ENCODE data around the gene NOS3.

Gene NOS3

DNA sequence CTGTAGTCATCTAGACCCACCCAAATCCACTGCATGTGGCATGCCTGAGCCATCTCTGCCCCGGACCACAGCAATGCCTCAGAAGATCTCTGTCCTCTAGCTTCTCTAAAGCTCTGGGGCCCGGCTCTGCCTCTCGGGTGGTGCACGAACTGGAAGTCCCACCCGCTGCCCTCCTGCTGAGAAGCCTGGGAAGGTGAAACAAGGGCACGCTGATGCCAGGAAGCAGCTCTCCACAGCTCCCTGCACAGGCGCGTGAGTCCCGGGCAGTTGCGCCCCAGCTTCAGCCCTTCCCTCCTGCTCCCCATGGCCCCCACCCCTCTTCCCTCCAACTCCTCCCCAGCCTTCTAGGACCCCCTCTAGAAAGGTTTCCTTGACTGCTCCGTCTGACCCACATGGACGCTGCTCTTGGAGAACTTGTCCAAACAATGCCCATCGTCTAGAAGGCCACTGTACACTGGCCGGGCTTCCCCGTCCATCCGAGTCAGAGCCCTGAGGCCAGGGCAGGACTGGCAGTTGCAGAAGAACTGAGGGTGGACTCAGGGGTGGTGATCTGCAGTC, 25.5 kb upstream of the NOS3 start:
- no peak for DNase-seq

DNA sequence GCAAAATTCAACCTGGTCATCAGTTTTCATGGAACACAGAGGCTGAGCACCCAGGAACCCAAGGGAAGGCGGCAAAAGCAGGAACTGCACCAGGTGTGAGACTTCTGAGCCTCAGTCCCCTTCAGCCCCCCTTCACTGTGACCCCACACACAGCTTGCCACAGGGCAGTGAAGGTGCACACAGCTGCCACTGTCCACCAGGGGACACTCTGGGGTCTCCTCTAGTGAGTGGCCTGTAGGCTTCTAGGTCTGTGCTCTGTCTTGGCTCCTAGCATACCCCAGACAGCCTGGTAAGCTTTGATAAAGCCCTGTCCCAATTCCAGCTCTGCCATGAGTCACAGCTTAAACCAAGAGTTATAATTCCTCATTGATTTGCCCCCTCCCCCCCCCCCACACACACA, 24.8 kb upstream of the NOS3 start:
- no peak for DNase-seq

GRCh38 chr7:150967349-150967748, 23.5 kb upstream of the NOS3 start:
- no peak for DNase-seq

GRCh38 chr7:150968056-150968733, 22.6 kb upstream of the NOS3 start:
- DNase-seq, result no peak

DNA sequence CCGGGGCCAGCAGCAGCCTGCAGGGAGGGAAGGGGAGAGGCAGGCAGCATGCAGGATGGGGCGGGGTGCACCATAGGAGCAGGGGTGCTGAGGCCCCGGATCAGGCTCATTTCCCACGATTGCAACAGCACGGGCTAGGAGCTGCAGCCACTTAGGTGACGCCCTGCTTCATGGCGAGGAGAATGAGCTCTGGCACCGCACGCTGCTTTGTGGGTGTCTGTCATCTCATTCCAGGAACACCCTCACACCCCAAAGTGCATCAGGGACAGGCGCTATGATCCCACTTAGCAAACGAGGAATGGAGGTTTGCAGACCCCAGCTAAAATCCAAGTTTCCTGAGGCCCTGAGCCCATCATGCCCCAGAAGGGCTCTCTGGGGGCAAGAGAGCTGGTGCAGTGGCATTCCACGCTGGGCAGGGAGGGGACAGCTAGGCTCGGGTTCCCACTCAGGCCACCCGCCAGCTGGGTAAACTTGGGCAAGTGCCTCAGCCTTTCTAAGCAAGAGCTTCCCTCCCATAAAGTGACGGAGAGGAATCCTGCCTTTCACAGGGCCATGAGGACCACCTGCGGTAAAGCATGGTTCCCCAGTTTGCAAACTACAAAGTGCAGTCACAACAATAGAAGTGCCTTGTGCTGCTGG, 22.0 kb upstream of the NOS3 start:
- no peak for DNase-seq

GRCh38 chr7:150969475-150969874, 21.3 kb upstream of the NOS3 start:
- no peak for DNase-seq

- no peak for DNase-seq
Observed at GRCh38 chr7:150970424-150970823, 20.4 kb upstream of the NOS3 start.

GRCh38 chr7:150971242-150972022, 19.4 kb upstream of the NOS3 start:
- DNase-seq, result no peak

GRCh38 chr7:150972023-150972468, 18.8 kb upstream of the NOS3 start:
- DNase-seq, result no peak

DNA sequence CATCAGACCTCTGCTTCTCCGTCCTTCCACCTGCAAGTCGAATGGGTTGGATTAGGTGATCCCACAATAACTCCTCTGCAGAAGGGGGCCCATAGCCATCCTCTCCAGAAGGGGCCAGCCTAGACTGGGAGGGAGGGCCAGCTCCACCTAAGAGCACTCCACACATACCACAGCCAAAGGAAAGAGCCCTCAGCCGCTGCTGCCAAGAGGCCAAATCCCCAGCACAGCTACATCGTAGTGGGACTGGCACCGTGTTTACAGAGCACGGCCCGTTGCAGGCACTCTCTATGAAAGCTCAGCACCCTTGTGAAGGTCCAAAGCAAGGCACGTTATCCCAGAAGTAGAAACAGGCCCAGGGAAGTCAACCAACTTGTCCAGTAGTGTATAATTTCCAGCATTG, 18.1 kb upstream of the NOS3 start:
- DNase-seq, result no peak

GRCh38 chr7:150973571-150974451, 17.0 kb upstream of the NOS3 start:
- no peak for DNase-seq

DNA sequence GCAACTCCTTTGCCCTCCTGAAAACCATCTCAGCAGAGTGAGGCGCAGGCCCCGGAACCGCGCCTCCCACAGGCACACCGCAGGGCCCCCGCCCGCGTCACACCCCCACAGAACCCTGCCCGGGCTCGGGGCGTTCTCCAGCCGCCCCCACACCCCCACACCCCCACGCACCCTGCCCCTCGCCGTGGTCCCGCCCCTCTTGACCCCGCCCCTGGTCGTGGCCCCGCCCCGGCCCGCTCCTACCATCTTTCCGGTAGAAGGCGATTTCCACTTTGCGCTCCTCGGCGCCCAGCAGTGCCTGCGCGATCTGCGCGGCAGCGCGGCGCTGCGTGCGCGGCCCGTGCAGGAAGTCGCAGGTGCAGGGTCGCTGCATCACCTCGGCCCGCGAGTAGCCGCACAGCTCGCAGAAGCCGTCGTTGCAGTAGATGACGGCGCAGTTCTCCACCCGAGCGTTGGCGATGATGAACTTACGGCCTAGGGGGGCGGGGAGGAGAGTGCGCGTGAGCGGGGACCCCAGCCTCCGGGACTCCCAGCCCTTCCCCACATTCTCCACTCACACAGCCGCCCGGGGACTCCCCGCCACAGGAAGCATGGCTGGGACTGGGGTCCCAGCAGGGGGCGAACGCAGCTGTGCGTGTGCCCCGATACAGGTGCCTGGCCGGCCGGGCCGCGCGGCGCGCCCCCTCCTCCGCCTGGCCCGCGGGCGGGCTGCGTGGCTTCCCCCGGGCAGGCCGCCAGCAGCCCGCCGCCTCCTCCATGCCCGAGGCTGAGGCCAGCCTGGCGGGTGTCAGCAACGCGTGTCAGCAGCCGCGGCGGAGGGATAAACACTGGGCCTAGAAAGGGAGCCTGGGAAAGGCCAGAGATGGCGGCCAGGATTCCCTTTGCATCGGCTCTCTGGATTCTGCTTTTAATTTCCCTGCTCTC, 16.1 kb upstream of the NOS3 start:
- peak; percentile 78 for DNase-seq

DNA sequence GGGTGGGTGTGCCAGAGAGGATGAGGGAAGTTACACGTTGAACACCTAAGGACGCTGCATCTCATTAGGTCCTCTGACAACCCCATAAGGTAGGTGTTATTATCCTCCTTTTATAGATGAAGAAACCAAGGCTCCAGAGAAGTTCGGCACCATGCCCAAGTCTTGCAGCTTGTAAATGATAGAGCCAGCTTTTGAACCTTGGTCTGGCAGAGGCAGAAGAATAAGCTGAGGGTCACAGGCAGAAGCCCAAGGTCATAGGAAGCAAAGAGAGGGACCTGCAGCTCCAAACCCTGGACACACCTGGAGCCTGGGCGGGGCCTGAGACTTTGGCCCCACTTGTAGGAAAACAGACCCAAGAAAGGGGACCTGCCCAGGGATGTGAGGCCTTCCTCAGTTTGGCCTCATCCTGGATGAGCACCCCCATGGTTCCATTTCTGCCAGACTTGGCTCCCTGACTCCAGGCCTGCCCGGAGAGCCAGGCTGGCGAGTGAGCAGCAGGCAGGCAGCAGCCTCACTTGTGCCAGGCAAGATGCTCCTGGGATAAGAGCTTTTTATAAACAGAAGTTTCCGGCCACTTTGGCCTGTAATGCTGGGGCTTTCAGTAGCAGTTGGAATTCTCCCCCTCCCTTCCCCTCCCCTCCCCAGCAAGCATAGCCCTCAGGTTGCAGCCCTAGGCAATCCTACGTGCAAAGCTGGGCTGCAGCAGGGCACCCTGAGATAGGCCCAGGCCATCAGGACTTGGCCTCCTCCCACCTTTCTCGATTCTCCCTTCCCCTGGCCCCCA, 15.1 kb upstream of the NOS3 start:
- no peak for DNase-seq

GRCh38 chr7:150976529-150977381, 14.1 kb upstream of the NOS3 start:
- DNase-seq, result no peak

DNA sequence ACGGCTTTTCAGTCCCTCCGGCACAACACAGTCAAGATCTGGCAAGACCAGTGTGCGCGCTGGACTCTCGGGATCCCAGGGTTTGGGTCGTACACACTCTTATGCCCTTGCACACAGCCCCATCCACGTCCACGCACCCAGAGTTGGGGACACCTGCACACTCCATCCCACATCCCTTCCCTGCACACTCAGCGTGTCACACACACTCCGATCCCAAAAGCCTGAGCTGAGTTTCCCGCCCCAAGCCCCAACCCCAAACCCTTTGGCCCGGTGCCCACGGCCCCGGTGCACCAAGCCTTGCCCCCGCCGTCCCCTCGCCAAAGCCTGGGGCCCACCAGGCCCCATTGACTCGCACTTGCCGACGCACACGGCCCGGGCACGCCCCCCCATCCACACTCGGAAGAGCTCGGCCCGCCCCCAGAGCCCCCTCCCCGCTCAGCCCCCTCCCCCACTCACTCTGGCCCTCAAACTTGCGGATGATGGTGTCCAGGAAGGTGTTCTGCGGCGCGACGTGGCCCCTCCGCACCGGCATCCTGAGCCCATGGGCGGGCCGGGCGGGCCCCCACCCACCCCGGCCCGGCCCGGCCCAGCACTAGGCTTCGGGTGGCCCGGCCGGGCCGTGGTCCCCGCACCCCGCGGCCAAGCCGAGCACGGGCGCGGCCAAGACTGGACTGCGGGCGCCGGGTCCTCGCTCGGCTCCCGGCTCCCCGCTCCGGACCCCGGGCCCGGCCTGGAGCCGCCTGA, 13.3 kb upstream of the NOS3 start:
- DNase-seq, result no peak

DNA sequence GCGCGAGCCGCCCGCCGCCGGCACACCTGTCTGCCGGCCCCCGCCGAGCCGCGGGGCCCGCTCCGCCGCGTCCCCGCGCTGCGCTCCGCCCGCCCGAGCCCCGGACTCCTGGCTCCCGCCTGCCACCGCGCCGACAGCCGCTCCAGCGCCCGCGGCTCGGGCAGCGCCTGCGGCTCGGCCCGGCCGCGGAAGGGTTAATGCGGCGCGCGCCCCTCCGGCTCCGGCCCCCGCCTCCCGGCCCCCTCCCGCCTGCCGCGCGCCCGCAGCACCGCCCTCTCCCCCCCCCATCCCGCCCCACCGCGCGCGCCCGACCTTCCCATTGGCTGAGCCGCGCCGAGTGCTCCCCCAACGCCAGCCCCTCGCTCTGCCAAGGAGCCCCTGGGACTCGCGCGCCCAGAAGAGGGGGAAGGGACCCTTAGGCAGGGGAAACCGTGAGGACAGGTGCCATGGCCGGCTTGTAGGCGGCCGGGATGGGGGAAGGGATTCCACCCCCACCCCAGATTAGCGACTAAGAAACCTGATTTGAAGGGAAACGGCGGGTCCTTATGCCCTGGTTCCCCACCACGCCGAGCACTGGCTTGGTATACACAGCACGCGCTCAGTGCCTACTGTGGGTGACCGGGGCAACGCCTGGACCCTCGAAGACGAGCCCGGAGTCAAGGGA, 12.6 kb upstream of the NOS3 start, which contains the start of gene KCNH2:
Gene KCNH2, minus strand, starts transcription at position 196 of the 664 bp plus-strand sequence. CDS start 408 bp downstream, outside the sequence.
- no peak for DNase-seq

- DNase-seq, result no peak
Observed at GRCh38 chr7:150979713-150980390, 11.0 kb upstream of the NOS3 start.

DNA sequence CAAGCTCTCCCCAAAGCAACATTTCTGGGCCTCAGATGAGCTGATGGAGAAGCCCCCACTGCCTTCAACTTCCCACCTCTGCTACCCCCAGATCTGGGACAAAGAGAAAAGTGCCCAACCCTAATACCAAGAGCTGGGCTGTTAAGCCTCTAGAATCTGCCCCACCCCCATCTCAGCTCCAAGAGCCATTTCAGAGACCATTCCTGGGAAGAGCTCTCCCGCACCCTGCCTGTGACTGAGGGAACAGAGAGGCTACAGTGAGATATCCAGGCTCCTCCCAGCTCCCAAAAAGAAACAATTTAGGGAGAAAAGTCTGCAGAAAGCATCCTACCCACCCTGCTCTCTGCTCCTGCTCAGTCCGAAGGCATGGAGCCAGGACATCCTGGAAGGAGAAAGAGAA, 10.2 kb upstream of the NOS3 start:
- no peak for DNase-seq
